Cardiac muscle cell (in vitro differentiated cells and primary cell): Measurements from ENCODE around the gene PXK. TPM values are rescaled to one million over a fixed set of nuclear protein-coding genes. Genes with fewer than 3 reads are reported as not detected.

Experiments used
- DNase-seq, 2 donors: peaks; one replicate each; pipeline versions ENCODE4 v3.0.0 to v3.0.0-alpha.2; 2010 to 2017; ENCODE audit warnings: low read depth in 1 of 2, low spot score in 1 of 2
- H3K27ac ChIP-seq: fragments of 200-600 bp; sonication (generic); 2 replicates; pipeline ENCODE4 v1.5.1; 2016
- H3K27me3 ChIP-seq: fragments of 200-600 bp; sonication (generic); 2 replicates; pipeline ENCODE4 v1.6.0; 2016; ENCODE audit warnings: control low read depth
- H3K36me3 ChIP-seq: fragments of 200-600 bp; sonication (generic); 2 replicates; pipeline ENCODE4 v1.5.1; 2016; ENCODE audit warnings: control low read depth
- H3K4me1 ChIP-seq: fragments of 200-600 bp; sonication (generic); 2 replicates; pipeline ENCODE4 v1.8.1; 2017; ENCODE audit warnings: low read depth, mild to moderate bottlenecking, mixed run types
- H3K4me3 ChIP-seq: fragments of 200-600 bp; sonication (generic); 2 replicates; pipeline ENCODE4 v1.5.1; 2016; ENCODE audit warnings: mild to moderate bottlenecking
- H3K9me3 ChIP-seq: fragments of 200-600 bp; sonication (generic); 2 replicates; pipeline ENCODE4 v1.5.1; 2017; ENCODE audit warnings: low read depth, mild to moderate bottlenecking, control low read depth
- polyA plus RNA-seq: library from polyadenylated mRNA; unstranded; fragments of >200 nt; fragmentation: Nextera tagmentation; extraction: Ambion mirVana; gene quantifications from 2 replicates; pipeline ENCODE4 v1.2.1, GENCODE V29; 2016
- total RNA-seq: library from RNA; depleted of rRNA; stranded (reverse); fragments of >200 nt; gene quantifications from 2 replicates; pipeline ENCODE4 v1.2.3, GENCODE V29; 2016
- TF ChIP-seq, protein P1 (sequence below): IDR thresholded peaks from 2 replicates; pipeline ENCODE4 v1.5.1; 2012; ENCODE audit warnings: low read depth, mild to moderate bottlenecking, low read length

The PXK gene
- total and polyA plus RNA-seq, 2 experiments from 2014 or later = 18.1 to 26.8 TPM

DNA sequence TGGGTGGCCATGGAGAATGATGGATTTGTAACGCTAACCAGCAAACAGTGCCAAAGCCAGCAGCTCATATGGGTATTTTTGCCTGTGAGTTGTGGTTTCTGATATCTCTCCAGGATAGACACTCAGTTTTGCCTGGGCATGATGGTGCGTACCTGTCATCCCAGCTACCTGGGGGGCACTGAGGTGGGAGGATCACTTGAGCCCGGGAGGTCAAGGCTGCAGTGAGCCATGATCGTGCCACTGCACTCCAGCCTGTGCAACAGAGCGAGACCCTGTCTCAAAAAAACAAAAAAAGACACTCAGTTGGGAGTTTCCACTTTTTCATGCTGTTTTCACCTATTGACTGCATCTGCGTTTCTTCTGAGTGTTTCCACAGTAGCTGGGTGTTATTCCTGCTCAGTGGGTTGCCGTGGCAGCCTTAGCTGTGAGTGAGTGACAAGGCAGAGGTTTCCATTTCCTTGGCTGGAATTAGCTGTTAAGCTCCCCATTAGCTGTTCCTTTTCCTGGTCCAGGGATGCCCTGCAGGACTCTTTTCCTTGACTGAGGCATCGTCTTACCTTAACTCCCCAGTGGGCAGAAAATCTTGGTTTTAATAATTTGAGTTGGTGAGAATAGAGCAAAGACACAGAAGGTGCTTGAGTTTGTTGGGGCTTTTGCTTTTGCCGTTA lies 40.9 kb upstream of the PXK start:
- Histone ChIP-seq H3K9me3 (no peaks in the 10 kb centered on the region), H3K36me3 (no peaks in the 10 kb centered on the region), H3K27ac (no peak overlapping the region), H3K27me3 (no peaks in the 10 kb centered on the region), H3K4me3 (no peak overlapping the region), H3K4me1 (no peaks in the 10 kb centered on the region)
- DNase-seq = no peak
- TF ChIP-seq, protein P1, sequence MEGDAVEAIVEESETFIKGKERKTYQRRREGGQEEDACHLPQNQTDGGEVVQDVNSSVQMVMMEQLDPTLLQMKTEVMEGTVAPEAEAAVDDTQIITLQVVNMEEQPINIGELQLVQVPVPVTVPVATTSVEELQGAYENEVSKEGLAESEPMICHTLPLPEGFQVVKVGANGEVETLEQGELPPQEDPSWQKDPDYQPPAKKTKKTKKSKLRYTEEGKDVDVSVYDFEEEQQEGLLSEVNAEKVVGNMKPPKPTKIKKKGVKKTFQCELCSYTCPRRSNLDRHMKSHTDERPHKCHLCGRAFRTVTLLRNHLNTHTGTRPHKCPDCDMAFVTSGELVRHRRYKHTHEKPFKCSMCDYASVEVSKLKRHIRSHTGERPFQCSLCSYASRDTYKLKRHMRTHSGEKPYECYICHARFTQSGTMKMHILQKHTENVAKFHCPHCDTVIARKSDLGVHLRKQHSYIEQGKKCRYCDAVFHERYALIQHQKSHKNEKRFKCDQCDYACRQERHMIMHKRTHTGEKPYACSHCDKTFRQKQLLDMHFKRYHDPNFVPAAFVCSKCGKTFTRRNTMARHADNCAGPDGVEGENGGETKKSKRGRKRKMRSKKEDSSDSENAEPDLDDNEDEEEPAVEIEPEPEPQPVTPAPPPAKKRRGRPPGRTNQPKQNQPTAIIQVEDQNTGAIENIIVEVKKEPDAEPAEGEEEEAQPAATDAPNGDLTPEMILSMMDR = no peak

DNA sequence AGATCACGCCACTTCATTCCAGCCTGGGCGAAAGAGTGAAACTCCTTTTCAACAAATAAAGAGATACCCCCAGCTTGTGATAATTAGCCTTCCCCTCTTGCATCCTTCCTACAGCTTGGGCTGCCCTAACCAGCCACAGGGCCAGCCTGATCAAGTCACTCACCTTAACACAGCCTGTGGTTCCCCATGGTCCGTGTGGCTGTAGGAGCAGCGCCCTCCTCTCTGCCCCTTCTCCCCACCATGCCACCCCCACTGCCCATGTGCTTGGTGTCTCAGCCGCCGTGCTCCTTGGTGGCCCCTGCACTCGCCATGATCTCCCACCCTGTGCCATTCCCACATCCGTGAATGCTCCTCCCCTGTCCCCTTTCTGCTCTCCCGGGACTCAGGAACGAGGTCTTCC lies 39.8 kb upstream of the PXK start:
- TF ChIP-seq, protein P1 = no peak
- Histone ChIP-seq H3K4me3 (no peak overlapping the region), H3K27me3 (no peaks in the 10 kb centered on the region), H3K27ac (no peak overlapping the region), H3K36me3 (no peaks in the 10 kb centered on the region), H3K4me1 (no peaks in the 10 kb centered on the region), H3K9me3 (no peaks in the 10 kb centered on the region)
- no peak for DNase-seq

DNA sequence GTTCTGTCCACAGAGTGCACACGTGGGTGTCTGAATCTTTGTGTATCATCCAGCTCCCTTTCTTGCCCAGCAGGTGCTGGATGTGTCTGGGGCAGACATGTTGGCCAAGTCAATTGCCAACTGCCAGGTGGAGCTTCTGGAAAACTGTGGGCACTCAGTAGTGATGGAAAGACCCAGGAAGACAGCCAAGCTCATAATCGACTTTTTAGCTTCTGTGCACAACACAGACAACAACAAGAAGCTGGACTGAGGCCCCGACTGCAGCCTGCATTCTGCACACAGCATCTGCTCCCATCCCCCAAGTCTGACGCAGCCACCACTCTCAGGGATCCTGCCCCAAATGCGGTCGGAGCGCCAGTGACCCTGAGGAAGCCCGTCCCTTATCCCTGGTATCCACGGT lies 39.2 kb upstream of the PXK start:
- H3K27me3 ChIP-seq = no peaks in the 10 kb centered on the region
- H3K4me3 ChIP-seq = no peak overlapping the region
- TF ChIP-seq, protein P1 = no peak
- no peaks in the 10 kb centered on the region for H3K4me1 ChIP-seq
- H3K27ac ChIP-seq = no peak overlapping the region
- no peak for DNase-seq
- H3K9me3 ChIP-seq = no peaks in the 10 kb centered on the region
- H3K36me3 ChIP-seq = no peaks in the 10 kb centered on the region

DNA sequence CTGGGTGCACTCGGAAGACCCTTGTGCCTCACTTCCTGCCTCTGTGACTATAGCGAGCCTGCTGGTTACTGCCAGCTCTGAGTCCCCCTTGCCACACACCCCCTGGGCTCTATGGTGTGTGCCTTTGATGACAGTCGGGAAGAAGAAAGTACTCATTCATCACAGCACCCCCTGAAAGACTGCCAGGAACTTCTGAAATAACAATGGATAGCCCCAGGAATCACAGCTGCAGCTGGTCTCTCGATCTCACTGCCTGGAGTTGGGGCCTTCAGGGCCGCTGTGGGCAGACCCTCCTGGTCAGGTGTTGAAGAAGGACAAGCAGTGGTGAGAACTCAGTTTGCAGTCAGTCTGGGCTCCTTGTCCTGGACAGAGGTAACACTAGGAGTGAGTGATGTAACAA lies 36.4 kb upstream of the PXK start:
- Histone ChIP-seq H3K27me3 (no peaks in the 10 kb centered on the region), H3K4me3 (no peak overlapping the region), H3K4me1 (peaks cover 7% of the 10 kb centered on the region), H3K9me3 (no peaks in the 10 kb centered on the region), H3K27ac (no peak overlapping the region), H3K36me3 (no peaks in the 10 kb centered on the region)
- TF ChIP-seq, protein P1 = no peak
- no peak for DNase-seq

DNA sequence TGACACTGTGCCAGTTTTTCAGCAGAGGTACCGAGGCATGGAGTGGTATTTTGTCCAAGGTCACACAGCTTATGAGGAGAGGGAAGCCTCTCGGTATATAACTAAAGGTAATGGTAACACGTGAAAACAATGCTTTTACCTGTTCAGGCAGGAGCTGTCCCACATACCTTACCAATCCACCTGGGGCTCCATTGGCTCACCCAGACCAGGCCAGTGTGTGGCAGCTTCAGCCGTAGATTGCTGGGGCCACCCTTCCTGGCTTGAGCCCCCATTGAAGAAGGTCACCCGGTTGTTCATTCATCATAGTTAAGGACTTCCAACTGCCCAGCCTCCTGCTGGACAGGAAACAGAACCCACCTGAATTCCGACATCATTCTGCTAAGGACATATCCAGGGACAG lies 35.8 kb upstream of the PXK start:
- no peak overlapping the region for H3K27ac ChIP-seq
- H3K36me3 ChIP-seq = no peaks in the 10 kb centered on the region
- no peaks in the 10 kb centered on the region for H3K9me3 ChIP-seq
- peaks cover 7% of the 10 kb centered on the region for H3K4me1 ChIP-seq
- TF ChIP-seq, protein P1 = no peak
- H3K4me3 ChIP-seq = no peak overlapping the region
- H3K27me3 ChIP-seq = no peaks in the 10 kb centered on the region
- DNase-seq = no peak
